Activated CD4-positive, alpha-beta T cell treated with anti-CD3 and anti-CD28 coated beads, Interleukin-2, amount 50 U/mL, for 4 hours (primary cell): ENCODE measurements around the gene CDAN1.
A peak's percentile ranks its signal among the peaks of the same experiment; 100 is the strongest.
"Not testable (repeated sequence)": the region's sequence is repeated elsewhere in the genome, so short reads cannot be mapped to it uniquely, and the experiment has no call there.

Source experiments
- DNase-seq, 2 experiments: peaks; one replicate each; pipeline ENCODE4 v3.0.0-alpha.2; 2020

The CDAN1 gene

GRCh38 chr15:42704492-42704926 lies 32.4 kb downstream of the CDAN1 start:
- peak; percentile 50 to 63 for DNase-seq

- DNase-seq, result no peak
Observed at GRCh38 chr15:42696626-42697025, 40.3 kb downstream of the CDAN1 start.

DNA sequence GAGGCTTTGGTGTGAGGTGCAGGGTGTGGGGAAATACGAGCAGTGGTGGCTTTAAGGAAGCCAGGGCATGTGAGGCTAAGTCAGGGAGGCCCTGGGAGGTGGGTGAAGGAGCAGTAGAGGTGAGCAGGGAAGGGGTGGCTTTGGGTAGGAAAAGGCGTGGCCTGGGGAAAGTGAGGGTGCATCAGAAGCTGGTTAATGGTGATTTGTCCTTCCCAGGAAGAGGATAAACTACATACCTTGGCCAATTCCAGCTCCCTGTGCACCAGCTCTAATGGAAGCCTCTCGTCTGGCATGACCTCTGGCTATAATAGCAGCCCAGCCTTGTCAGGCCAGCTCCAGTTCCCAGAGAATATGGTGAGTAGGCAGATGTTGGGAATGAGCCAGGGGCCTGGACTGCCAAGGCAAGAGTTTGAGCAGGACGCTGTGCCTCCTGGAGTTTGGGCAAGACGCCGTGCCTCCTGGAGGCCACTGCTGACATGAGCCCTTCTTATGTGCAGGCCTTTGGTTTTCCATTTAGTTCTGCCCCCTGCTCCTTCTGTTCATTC lies 41.3 kb downstream of the CDAN1 start:
- DNase-seq, result no peak

DNA sequence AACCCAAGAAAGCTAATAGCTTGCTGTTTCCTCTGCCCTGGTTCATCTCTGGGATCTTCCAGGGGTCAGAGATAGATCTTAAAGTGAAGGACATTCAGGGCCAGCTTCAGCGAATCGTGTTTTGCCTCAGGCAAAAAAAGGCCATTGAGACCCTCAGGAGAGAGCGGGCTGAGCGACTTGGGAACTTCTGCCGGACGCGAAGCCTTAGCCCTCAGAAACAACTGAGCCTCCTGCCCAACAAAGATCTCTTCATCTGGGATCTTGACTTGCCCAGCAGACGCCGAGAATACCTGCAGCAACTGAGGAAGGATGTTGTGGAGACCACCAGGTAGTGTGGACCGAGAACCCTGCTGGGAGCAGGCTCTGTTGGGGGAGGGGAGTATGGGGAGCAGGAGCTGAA lies 42.5 kb downstream of the CDAN1 start:
- no peak for DNase-seq

- no peak for DNase-seq
Observed at GRCh38 chr15:42693942-42694341, 43.0 kb downstream of the CDAN1 start.

- DNase-seq, result no peak
Observed at GRCh38 chr15:42693496-42693895, 43.4 kb downstream of the CDAN1 start.

- no peak for DNase-seq
Observed at GRCh38 chr15:42692997-42693396, 43.9 kb downstream of the CDAN1 start.

GRCh38 chr15:42692536-42692935 lies 44.4 kb downstream of the CDAN1 start:
- DNase-seq, result no peak

GRCh38 chr15:42691770-42692169 lies 45.2 kb downstream of the CDAN1 start:
- DNase-seq, result no peak

GRCh38 chr15:42691308-42691707 lies 45.6 kb downstream of the CDAN1 start:
- no peak for DNase-seq

DNA sequence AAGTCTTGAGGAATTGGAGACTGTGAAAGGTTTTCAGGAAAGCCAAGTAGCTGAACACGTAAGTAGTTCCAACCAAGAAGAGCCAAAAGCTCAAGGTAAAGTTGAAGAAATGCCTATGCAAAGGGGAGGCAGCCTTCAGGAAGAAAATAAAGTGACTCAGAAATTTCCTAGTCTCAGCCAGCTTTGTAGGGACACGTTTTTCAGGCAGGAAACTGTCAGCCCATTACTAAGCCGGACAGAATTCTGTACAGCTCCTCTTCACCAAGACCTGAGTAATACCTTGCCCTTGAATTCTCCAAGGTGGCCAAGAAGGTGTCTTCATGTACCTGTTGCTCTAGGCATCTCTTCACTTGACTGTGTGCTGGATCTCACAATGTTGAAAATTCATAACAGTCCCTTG lies 48.6 kb downstream of the CDAN1 start:
- no peak for DNase-seq

DNA sequence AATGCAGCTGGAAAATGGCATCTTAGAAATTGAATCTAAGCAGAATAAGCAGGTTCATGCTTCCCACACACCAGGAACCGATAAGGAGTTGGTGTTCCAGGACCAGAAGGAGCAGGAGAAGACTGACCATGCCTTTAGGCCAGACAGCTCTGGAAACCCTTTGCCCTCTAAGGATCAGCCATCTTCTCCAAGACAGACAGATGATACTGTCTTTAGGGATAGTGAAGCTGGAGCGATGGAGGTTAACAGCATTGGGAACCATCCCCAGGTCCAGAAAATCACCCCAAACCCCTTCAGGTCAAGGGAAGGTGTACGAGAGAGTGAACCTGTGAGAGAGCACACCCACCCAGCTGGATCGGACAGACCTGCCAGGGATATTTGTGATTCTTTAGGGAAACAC lies 49.2 kb downstream of the CDAN1 start:
- no peak for DNase-seq

GRCh38 chr15:42686281-42686680 lies 50.6 kb downstream of the CDAN1 start:
- DNase-seq, result no peak

- DNase-seq, result no peak
Observed at GRCh38 chr15:42681119-42681518, 55.8 kb downstream of the CDAN1 start.

- not testable (repeated sequence) for DNase-seq
Observed at GRCh38 chr15:42680142-42680482, 56.8 kb downstream of the CDAN1 start.

DNA sequence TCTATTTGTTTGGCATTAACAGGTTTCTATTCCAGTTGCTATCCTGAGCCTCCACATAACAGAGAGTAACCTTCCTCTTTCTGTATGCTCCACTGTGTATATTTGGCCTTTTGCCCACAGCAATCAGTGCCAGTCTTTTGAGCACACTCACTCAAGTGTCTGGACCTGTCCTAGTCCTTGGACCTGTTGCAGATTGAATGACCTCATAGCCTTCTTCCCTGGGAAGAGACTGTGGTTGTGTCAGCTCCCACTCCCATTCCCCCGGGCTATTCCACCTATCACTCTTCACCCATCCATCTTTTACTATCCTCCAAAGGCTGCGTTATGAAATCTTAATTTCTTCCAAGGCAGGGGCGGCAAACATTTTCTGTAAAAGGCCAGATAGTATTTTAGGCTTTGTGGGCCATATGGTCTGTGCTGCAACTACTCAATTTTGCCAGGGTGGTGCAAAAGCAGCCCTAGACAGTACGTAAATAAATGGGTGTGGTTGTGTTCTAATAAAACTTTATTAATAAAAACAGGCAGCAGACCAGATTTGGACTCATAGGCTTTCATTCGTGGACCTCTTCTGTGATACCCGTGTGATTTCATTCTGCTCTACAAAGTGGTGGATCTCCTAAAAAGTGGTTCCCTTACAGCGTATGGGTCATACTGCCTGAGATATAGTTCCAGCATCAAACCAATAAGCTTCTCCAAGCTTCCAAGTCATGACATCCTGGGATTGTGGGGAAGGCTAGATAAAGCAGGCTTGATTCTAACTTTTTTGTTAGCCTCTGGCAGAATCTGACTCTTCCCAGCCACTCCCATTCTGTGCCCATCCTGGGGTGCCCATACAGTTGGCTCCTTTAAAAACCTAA lies 57.4 kb downstream of the CDAN1 start:
- DNase-seq, result no peak

DNA sequence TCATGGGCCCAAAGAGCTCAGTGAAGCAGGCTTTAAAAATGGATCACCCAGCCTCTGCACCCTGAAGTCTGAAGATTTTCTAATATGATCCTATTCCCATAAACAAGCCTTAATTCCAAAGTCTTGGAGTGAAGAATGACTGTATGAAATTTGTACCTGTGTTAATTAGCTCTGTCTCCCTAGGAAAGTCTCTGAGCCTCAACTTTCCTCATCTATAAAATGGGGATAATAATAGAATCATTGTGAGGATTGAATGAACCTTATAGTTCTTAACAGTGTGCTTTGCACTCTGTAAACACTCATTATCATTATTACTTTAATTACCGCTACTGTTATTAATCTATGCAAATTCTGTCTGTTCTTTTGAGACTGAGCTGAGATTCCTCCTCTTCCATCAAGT lies 61.9 kb downstream of the CDAN1 start:
- no peak for DNase-seq

DNA sequence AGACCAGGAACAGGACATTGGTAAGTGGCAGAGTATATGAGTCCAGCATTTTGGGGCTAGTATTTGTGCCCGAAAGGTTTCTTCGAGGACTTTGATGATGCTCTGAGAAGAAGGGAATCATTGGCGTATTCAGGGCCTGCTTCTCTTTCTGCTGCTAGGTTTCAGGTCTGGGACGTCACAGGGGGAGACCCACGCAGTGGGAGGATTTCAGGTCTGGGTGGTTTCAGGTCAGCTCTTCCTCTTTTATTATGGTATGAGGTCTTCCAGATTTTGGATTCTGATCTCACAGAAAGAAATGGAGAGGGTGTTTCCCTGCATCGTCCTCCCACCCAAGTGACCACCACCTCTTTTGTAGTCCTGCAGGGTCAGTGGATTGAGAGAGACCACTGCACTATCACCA lies 62.5 kb downstream of the CDAN1 start:
- no peak for DNase-seq
